T47D (cell line): ENCODE measurements around the gene USP24.
A peak's percentile ranks its signal among the peaks of the same experiment; 100 is the strongest.

ENCODE experiments used
- DNase-seq, 2 experiments: peaks; one replicate each; pipeline versions ENCODE4 v3.0.0 to v3.0.0-alpha.2; 2011 to 2012; ENCODE audit warnings: low read depth in 1 of 2, low spot score in 1 of 2
- JUND ChIP-seq: IDR thresholded peaks from 2 replicates; pipeline ENCODE4 v1.6.1; 2012; ENCODE audit warnings: low read depth
- in situ Hi-C: cut with HindIII; loops from 2 replicates; pipeline ENCODE4 v1.10.0; 2016; ENCODE audit warnings: low sequenced_read_pairs, low pct_unique_long_range_greater_than_20kb

Gene USP24

DNA sequence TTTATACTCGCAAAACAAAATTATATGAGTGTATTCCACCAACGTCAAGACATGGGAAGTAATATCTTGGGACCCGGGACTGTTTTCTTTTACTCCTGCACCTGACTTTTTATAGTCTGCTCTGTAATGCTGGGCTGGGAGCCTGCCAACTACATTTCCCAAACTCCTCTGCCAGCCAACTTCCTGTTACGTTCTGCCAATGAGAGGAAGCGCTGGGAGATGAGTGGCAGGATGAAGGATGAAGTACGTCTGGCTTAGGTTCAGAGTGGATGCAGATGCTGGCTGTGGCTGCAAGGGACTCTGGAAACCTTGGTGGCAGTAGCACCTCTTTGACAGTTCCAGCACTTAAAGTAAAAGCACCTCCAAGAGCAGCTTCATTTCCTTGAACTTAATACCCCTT is 59.6 kb downstream of the USP24 start:
- in situ Hi-C loops = no loop called here
- TF ChIP-seq JUND = no peak
- peak in 1 of 2 experiments; percentile 56 for DNase-seq

DNA sequence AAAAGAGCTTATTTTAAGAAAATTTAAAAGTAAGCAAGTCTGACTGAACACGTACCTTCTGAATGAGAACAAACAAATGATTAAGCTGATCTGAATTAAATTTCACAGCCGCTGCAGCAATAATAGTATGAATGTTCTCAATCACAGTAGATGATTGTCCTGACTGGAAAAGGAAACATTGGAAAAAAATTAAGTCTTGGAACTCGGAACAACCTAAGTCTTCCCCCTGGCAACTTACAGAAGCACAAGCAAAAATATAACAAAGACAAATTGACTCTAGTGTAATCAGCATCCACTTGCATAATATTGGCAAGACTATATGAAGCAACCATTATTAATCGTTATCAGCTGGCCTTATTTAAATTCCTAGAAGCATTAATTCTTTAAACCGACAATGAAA is 60.5 kb downstream of the USP24 start:
- TF ChIP-seq JUND = no peak

DNA sequence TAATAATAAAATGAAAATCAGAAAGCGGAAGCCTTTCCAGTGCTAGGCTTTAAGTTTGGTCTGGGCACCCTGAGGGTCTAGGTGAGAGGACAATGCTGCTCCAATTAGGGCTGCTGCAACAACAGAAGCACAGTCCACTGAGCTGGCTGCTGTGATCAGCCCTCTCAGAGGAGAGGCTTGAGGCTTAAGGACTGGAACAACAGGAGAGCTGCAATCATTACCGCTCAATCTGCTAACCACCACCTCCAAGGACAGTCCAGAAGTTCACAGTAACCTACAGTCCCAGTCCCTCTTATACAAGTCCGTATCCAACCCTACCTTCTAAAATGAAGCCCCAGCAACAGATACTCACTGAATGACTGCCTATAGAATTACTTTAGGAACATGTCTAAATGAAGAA is 62.1 kb downstream of the USP24 start:
- in situ Hi-C loops = no loop called here
- no peak for TF ChIP-seq JUND

More for the DNA sequence above, 60.5 kb downstream of the USP24 start:
- in situ Hi-C loops = no loop called here
- DNase-seq = no peak

DNA sequence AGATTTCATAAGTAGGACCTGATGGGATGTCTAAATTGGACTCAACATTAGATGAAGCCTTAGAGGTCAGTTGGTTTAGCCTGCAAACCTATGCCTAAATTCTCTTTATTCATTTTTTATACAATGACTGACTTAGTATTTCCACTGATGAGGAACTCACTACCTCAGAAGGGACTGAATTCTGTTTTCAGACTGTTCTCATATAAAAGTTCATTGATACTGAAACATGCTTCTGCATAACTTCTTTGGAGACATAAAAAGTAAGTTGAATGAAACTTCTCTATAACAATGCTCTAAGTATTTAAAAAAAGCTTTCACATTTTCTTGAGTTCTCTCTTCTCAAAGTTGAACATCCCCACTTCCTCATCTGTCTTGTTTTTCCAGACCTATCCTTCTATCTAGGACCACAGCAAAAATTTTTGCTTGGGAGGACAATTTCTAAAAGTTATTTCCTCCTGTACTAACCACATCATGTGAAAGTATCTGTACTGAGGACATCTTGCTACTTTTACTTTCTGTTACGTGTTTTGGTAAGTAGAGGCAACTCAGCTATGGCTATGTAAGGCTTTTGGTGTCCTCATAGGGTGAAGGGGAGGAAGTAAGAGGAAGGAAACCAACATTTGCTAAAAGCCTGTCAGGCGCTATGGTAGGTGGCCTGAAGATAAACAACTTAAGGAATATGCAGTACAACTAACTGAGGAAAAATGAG is 64.1 kb downstream of the USP24 start:
- in situ Hi-C loops = no loop called here
- no peak for TF ChIP-seq JUND
- no peak for DNase-seq

More for the DNA sequence above, 62.1 kb downstream of the USP24 start:
- DNase-seq = no peak

DNA sequence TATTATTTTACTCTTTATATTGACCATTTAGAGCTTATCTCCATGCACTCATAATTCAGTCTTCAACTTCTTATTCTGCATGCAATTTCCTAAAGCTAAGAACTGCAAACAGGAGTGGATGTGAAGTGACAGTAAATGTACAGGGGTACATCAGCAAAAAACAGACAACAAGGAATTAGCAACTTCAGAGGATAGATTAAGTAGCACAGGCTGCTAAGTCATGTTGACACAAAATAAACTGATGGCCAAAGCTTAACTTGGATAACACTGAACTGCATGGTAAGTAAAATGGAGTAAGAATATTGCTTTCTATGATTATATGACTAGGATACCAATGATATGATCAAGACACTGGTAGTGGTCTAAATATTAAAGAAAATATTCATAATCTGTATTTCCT is 66.5 kb downstream of the USP24 start:
- DNase-seq = no peak
- no peak for TF ChIP-seq JUND
- in situ Hi-C loops = no loop called here

DNA sequence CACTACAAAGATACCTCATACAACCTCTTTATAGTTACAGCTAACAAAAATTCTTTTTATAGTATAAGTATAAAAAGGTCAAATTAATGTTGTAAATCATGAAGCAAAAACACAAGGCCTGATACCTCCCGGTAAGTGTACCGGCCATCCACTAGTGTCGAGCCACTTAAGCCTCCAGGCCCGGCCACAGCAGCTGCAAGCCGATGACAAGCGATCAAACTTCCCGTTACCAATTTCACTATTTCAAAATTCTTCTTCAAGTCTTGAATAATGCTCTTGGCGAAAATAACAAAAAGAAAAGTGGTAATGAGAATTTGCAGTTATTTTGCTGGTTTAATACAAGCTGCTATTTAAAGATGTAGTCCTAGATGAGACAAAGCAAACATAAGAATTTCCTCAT is 67.6 kb downstream of the USP24 start:
- no peak for DNase-seq
- TF ChIP-seq JUND = no peak
- in situ Hi-C loops = no loop called here

DNA sequence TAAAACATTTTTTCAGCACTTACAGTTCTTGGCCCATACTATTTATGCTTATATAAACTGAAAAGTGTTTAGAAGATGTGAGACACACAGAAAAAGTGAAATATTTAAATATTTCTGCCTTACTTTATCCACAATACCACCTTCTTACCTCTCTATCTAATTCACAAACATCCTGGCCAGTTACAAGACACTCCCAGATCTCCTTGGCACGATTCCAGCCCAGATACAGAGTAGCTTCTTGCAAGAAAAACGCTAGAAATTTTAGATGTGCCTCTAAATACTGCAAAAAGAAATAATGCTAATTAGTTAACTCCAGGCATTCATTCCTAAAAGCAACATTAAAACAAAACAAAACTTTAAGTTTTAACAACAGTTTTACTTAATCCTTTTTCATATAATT is 68.4 kb downstream of the USP24 start:
- TF ChIP-seq JUND = no peak
- in situ Hi-C loops = no loop called here
- no peak for DNase-seq

DNA sequence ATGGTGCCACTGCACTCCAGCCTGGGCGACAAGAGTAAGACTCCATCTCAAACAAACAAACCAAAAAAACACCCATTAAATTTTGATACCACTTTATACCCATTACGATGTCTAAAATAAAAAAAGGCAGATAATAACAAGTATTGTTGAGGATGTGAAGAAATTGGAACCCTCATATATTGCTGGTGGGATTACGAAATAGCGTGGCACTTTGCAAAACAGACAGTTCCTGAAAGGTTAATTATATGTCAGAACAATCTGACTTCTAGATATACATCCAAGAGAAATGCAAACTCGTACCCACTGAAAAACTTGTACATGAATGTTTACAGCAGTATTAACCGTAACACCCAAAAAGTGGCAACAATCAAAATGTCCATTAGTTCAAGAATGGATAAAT is 70.3 kb downstream of the USP24 start:
- no peak for TF ChIP-seq JUND
- DNase-seq = no peak
- in situ Hi-C loops = no loop called here

DNA sequence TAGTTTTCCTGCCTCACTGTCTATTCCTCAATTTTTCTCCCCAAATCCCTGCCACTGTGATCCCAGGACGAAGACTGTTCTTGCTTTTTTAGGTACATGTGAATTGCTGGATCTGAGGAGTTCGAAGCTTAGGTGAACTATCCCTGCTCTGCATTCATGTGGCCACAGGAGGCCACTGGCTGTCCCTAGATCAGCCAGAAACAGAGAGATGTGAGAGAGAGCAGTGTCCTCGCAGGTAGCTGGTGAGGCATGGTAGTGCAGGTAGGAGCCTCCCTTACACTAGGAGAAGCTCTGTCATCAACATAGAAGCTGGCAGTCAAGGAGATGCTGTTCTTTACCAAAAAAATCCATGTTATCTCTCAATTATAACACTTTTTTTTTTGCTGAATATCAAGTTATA is 71.5 kb downstream of the USP24 start:
- no peak for TF ChIP-seq JUND
- in situ Hi-C loops = no loop called here
- DNase-seq = peak in 1 of 2 experiments; percentile 81

DNA sequence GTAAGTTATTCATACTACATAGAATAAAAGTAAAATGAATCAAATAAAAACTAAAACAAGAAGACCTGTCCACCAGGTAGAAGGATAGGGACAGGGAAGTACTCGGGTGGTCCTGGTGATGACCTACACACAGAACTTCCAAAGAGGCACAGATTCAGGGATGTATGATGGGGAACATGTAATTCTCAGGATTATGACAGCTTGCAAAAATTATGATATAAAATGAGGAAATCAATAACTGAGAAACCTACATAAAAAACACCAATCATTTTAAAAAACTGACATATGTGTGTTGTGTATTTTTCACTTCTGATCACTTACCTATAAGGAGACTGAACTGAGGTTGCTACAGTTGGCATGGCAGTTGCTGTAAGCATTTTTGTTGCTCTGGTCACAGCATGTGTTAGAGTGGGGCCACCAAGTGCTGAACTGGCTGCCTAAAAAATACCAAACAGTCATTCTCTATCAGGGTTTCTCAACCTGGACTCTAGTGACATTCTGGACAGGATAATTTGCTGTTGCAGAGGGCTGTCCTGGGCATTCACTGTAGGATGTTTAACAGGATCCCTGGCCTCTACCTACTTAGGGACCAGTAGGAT is 73.8 kb downstream of the USP24 start:
- DNase-seq = no peak
- in situ Hi-C loops = no loop called here
- TF ChIP-seq JUND = no peak

DNA sequence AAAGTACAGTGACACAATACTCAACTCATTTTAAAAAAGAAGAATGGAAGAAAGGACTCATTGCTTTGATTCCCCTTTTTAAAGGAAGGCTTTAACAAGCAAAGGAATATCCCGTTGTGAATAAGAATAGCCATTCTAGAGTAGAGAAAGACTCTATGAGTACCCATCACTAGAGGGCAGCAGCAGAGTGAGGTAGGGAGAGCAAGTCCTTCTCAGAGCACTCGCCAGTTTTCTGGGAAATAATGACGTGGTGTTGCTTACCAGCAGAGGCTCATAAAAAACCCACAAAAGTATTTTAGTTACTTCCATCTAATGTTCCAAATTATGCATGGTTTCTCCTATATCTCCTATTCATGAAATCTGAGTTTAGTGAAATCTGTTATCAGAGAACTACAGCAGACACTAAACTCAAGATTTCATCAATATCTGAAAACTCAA is 74.6 kb downstream of the USP24 start:
- in situ Hi-C loops = no loop called here
- peak; percentile 21 to 76 for DNase-seq
- TF ChIP-seq JUND = no peak

DNA sequence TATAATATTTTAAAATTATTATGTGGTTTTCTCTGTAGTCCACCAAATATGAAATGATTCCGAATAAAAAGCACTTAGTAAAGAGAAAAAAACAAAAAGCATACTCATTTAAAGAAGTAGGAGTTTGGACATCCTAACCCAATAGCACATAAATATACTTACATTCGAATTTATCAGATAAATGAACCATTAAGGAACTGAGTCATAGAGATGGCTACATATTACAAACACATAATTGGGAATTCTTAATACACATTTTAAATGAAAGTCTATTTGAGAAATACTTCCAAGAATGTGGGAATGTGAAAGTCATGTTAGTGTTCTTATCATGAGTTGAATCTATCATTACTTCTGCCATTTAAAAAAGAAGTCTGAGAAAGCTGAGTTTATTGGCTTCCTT is 75.0 kb downstream of the USP24 start:
- no peak for DNase-seq
- in situ Hi-C loops = no loop called here
- TF ChIP-seq JUND = no peak

DNA sequence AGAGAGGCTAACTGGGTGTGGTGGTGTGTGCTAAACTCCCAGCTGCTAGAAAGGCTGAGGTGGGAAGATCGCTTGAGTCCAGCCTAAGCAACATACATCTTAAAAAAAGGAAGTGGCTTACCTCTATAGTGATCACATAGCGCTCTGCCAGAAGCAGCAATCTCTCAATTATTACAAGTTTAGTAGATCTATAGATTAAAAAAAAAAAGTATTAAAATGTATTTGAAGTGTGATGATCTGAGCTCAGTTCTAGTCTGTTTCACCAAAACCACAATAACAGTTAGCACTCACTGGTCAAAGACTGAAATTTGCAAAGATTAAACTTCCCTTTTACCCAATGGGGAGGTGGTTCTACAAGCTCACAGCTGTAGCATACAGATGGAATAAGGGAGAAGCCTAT is 76.3 kb downstream of the USP24 start:
- no peak for DNase-seq
- no peak for TF ChIP-seq JUND
- in situ Hi-C loops = no loop called here

DNA sequence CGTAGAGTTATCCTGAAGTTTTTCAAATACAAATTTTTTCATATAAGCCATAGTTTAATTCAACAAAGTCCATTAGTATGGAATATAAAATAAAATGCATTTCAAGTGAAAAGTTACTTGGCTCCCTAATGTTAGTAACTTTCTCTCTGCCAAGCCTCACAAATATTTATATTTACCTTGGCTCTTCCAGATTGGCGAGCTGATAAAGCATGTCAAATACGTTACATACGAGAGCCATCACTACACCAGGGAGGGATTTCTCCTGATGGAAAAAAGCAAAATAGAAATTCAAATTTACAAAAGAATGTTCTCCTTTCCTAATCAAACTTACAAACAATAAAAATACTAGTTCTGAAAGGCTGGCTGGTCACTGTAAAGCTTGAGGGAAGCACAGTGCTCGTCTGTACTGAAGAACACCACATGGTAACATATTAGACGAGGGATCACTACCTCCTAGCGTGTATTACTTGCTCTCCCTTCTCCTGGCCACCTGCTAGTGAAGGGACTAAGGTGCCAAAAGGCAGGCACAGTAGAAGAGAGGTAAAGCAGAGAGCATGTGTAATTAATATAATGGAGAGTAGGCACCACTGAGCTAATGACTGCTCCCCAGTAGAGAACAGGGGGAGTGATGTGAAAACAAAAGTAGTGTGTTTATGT is 80.9 kb downstream of the USP24 start:
- TF ChIP-seq JUND = no peak
- in situ Hi-C loops = no loop called here
- no peak for DNase-seq
